Mesothelial cell of epicardium (in vitro differentiated cells): ENCODE results near the gene WDR59. TPM values are rescaled to one million over a fixed set of nuclear protein-coding genes. Genes with fewer than 3 reads are reported as not detected.

ENCODE experiments used
- DNase-seq, 2 experiments: peaks; one replicate each; pipeline ENCODE4 v3.0.0; 2021; ENCODE audit warnings: low spot score in 2 of 2; ENCODE audit not compliant: unreplicated experiment in 2 of 2
- H3K27ac Mint-ChIP-seq: 2 replicates; pipeline ENCODE4 v1.8.0; 2021; ENCODE audit warnings: mixed read lengths
- H3K27me3 Mint-ChIP-seq: 2 replicates; pipeline ENCODE4 v1.8.0; 2021; ENCODE audit warnings: low read depth, mixed read lengths
- H3K36me3 Mint-ChIP-seq: 2 replicates; pipeline ENCODE4 v1.8.0; 2021; ENCODE audit warnings: mixed read lengths
- H3K4me1 Mint-ChIP-seq: 2 replicates; pipeline ENCODE4 v1.8.0; 2021; ENCODE audit warnings: mixed read lengths
- H3K4me3 Mint-ChIP-seq: 2 replicates; pipeline ENCODE4 v1.8.0; 2021; ENCODE audit warnings: mild to moderate bottlenecking, moderate library complexity, mixed read lengths
- H3K9me3 Mint-ChIP-seq: 2 replicates; pipeline ENCODE4 v1.8.0; 2021; ENCODE audit warnings: mixed read lengths
- CTCF ChIP-seq: fragments of 200-600 bp; sonication (generic); IDR thresholded peaks from one replicate; pipeline ENCODE4 v1.5.0; 2021; ENCODE audit warnings: antibody characterized with exemption; ENCODE audit not compliant: unreplicated experiment
- total RNA-seq: library from RNA; stranded (reverse); gene quantifications from 3 replicates; pipeline ENCODE4 v1.2.1, GENCODE V29; 2021

Gene WDR59
- total RNA-seq, 1 donor from 2014 or later, result 134 TPM

DNA sequence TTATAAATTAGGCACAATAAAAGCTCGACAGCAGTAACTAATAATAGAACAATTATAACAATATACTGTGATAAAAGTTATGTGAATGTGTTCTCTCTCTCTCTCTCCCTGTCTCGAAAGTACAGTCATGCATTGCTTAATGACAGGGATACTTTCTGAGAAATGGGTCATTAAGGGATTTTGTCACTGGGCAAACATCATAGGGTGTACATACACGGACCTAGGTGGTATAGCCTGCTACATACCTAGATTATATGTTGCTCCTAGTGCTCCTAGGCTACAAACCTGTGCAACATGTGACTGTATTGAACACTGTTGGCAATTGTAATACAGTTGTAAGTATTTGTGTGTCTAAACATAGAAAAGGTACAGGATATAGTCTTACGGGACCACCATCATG is 20.8 kb upstream of the WDR59 start:
- DNase-seq, result no peak
- Mint-ChIP-seq H3K27ac (no peak overlapping the region), H3K4me3 (no peak overlapping the region), H3K9me3 (no peaks in the 10 kb centered on the region), H3K27me3 (no peaks in the 10 kb centered on the region), H3K36me3 (peaks cover 6% of the 10 kb centered on the region), H3K4me1 (peaks cover 29% of the 10 kb centered on the region)
- TF ChIP-seq CTCF, result no peak

DNA sequence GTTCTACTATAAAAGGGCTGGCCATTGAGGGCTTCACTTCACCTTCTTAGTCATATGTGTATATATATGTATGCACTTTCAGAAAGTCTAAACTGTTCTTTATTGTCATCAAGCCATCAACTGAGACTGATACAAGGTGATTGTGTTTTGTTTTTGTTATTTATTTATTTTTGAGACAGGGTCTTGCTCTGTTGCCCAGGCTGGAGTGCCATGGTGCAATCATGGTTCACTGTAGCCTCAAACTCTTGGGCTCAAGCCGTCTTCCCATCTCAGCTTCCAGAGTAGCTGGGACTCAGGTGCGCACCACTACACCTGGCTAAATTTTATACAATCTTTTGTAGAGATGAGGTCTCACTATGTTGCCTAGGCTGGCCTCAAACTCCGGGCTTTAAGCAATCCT is 19.5 kb upstream of the WDR59 start:
- no peak for DNase-seq
- Mint-ChIP-seq H3K9me3 (no peaks in the 10 kb centered on the region), H3K27ac (no peak overlapping the region), H3K4me3 (no peak overlapping the region), H3K27me3 (no peaks in the 10 kb centered on the region), H3K4me1 (peaks cover 38% of the 10 kb centered on the region), H3K36me3 (peaks cover 6% of the 10 kb centered on the region)
- no peak for TF ChIP-seq CTCF

DNA sequence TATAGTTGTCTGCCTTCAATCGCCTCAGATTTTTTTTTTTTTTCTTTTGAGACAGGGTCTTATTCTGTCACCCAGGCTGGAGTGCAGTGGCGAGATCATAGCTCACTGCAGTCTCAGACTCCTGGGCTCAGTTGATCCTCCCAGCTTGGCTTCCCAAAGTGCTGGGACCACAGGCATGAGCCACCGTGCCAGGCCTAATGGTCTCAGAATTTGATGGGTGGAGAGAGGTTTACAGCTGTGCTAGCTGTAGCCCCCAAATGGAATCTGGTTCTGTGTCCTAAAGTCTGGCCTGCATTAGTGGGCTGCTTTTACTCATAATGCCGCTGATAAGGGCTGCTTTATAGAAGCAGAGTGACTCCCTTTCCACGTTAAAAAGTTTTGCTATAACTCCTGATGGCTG is 19.0 kb upstream of the WDR59 start:
- Mint-ChIP-seq H3K27me3 (no peaks in the 10 kb centered on the region), H3K27ac (no peak overlapping the region)

DNA sequence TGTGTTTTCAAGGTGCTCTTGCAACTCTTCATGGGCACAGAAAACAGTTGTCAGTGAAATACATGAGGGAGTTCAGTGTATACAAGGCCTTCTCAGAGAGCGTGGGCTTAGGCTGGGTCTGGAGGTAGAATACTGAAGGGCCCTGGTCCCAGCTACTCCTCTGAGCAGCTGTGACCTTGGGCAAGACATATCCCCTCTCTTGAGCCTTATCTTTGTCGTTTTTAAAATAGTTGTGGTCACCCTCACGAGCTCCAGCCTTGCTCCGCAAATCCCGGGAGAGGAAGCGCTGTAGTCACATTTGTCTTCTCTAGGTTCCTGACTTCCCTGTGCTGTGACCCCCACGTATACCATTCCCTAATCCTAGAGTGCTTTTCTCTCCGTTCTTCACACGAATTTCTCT is 17.6 kb upstream of the WDR59 start:
- Mint-ChIP-seq H3K27ac (peak overlapping the region; percentile 31), H3K4me1 (peaks cover 43% of the 10 kb centered on the region), H3K36me3 (peaks cover 2% of the 10 kb centered on the region), H3K9me3 (no peaks in the 10 kb centered on the region), H3K27me3 (no peaks in the 10 kb centered on the region), H3K4me3 (no peak overlapping the region)
- no peak for DNase-seq
- no peak for TF ChIP-seq CTCF

More for the DNA sequence above, 19.0 kb upstream of the WDR59 start:
- no peak for TF ChIP-seq CTCF
- DNase-seq, result no peak
- peaks cover 2% of the 10 kb centered on the region for H3K36me3 Mint-ChIP-seq
- H3K9me3 Mint-ChIP-seq, result no peaks in the 10 kb centered on the region
- no peak overlapping the region for H3K4me3 Mint-ChIP-seq
- H3K4me1 Mint-ChIP-seq, result peaks cover 38% of the 10 kb centered on the region

- Mint-ChIP-seq H3K27ac (peak overlapping the region; percentile 79), H3K27me3 (no peaks in the 10 kb centered on the region), H3K4me1 (peaks cover 46% of the 10 kb centered on the region), H3K36me3 (no peaks in the 10 kb centered on the region), H3K4me3 (peak overlapping the region; percentile 83), H3K9me3 (no peaks in the 10 kb centered on the region)
- DNase-seq, result no peak
- TF ChIP-seq CTCF, result no peak
Measured at GRCh38 chr16:75000481-75001081, 15.7 kb upstream of the WDR59 start.
